ENCODE measurements around the gene AUTS2. TPM values are rescaled to one million over a fixed set of nuclear protein-coding genes. Genes with fewer than 3 reads are reported as not detected.

AUTS2 gene
- total and polyA plus RNA-seq, 4 donors = 4.9 to 24.4 (median 7.0) TPM

DNA sequence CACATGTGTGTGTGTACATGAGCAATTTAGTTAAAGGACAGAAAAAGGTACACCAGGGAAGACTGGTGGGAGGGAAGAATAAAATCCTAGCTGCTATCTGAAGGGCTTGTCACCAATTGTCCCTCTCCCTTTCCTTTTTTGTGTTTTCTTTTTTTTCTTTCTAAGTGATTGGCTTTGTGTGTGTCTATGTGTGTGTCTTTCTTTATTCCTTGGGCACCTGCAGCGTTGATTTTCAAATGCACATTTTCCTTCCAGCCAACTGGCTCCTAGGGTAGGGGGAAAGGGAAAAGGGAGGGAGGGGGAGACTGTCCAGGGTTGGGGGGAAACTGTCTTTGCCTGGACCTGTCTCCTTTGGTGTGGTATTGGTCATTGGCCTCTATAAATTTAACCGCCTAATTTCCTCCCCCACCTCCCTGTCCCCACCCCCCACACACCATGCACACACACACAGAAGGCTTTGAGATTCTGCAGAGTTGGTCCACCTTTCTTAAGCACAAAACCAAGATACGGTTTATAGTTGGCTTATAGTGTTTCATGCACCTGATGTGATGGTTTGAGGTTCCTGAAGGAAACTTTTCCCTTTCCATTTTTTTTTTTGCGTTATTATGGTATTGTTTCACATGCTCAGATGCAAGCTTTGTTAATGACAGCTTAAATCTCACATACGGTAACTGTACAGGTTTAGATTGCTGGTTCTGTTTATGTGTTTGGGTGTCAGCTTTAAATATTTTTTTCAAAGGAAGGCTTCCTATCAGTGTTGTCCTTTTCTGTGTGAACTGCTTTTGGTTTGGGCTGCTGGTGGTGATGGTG is 2.6 kb downstream of the AUTS2 start:
- Histone ChIP-seq H3K4me1 (ENCODE audit: control insufficient read depth in 4 of 4, insufficient read depth in 4 of 4, low read length in 3 of 4) (peaks cover 0 to 23% (median 9%) of the 10 kb centered on the region in 4 donors), H3K36me3 (ENCODE audit: control insufficient read depth in 4 of 4, insufficient read depth in 3 of 4, low read depth in 1 of 4, low read length in 3 of 4) (no peaks in the 10 kb centered on the region), H3K9me3 (ENCODE audit: control insufficient read depth in 4 of 4, low read length in 3 of 4) (no peaks in the 10 kb centered on the region), H3K27ac (ENCODE audit: low read depth in 1 of 2, low read length in 2 of 2) (no peak overlapping the region), H3K27me3 (ENCODE audit: control insufficient read depth in 4 of 4, insufficient read depth in 4 of 4, low read length in 3 of 4) (no peaks in the 10 kb centered on the region), H3K4me3 (ENCODE audit: low read depth in 1 of 3, low read length in 3 of 3) (no peak overlapping the region), H3K9ac (ENCODE audit: low read depth in 1 of 2, low read length in 2 of 2) (no peak overlapping the region)
- WGBS = 85% methylated on average over 5 of the region's 5 CpGs
- no peak for TF ChIP-seq HNF4A (conservative IDR thresholded peaks at IDR 0.05)
- no peak for TF ChIP-seq YY1 (IDR thresholded peaks at IDR 0.05)
- TF ChIP-seq, protein P1, sequence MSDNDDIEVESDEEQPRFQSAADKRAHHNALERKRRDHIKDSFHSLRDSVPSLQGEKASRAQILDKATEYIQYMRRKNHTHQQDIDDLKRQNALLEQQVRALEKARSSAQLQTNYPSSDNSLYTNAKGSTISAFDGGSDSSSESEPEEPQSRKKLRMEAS (IDR thresholded peaks at IDR 0.05) = no peak
- TF ChIP-seq JUND (IDR thresholded peaks at IDR 0.05) = no peak
- TF ChIP-seq EGR1 (IDR thresholded peaks at IDR 0.05; ENCODE audit: low read depth in 2 of 2) = no peak
- TF ChIP-seq, protein P2, sequence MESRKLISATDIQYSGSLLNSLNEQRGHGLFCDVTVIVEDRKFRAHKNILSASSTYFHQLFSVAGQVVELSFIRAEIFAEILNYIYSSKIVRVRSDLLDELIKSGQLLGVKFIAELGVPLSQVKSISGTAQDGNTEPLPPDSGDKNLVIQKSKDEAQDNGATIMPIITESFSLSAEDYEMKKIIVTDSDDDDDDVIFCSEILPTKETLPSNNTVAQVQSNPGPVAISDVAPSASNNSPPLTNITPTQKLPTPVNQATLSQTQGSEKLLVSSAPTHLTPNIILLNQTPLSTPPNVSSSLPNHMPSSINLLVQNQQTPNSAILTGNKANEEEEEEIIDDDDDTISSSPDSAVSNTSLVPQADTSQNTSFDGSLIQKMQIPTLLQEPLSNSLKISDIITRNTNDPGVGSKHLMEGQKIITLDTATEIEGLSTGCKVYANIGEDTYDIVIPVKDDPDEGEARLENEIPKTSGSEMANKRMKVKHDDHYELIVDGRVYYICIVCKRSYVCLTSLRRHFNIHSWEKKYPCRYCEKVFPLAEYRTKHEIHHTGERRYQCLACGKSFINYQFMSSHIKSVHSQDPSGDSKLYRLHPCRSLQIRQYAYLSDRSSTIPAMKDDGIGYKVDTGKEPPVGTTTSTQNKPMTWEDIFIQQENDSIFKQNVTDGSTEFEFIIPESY (IDR thresholded peaks at IDR 0.05) = no peak
- TF ChIP-seq RXRA (IDR thresholded peaks at IDR 0.05) = no peak
- TF ChIP-seq REST (IDR thresholded peaks at IDR 0.05) = no peak
- TF ChIP-seq FOXA1 (IDR thresholded peaks at IDR 0.05) = no peak
- no peak for TF ChIP-seq NR2F2 (IDR thresholded peaks at IDR 0.05)
- TF ChIP-seq SP1 (IDR thresholded peaks at IDR 0.05) = no peak
- TF ChIP-seq RAD21 (IDR thresholded peaks at IDR 0.05) = no peak
- no peak for TF ChIP-seq CTCF (IDR thresholded peaks at IDR 0.05; ENCODE audit: low read depth, low read length, missing input control)
- TF ChIP-seq, protein P3, sequence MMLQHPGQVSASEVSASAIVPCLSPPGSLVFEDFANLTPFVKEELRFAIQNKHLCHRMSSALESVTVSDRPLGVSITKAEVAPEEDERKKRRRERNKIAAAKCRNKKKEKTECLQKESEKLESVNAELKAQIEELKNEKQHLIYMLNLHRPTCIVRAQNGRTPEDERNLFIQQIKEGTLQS (IDR thresholded peaks at IDR 0.05) = no peak
- no peak for DNase-seq (ENCODE audit: low spot score)

GRCh38 chr7:69602522-69602921 is 4.2 kb downstream of the AUTS2 start:
- DNase-seq (ENCODE audit: low spot score) = no peak
- no peak overlapping the region for H3K27ac ChIP-seq (ENCODE audit: low read depth in 1 of 2, low read length in 2 of 2)
- H3K4me3 ChIP-seq (ENCODE audit: low read depth in 1 of 3, low read length in 3 of 3) = no peak overlapping the region
- H3K9ac ChIP-seq (ENCODE audit: low read depth in 1 of 2, low read length in 2 of 2) = no peak overlapping the region
- WGBS = 92% methylated on average over 2 of the region's 2 CpGs
- H3K4me1 ChIP-seq (ENCODE audit: control insufficient read depth in 4 of 4, insufficient read depth in 4 of 4, low read length in 3 of 4) = peaks cover 0 to 17% (median 7%) of the 10 kb centered on the region in 4 donors
- no peaks in the 10 kb centered on the region for H3K9me3 ChIP-seq (ENCODE audit: control insufficient read depth in 4 of 4, low read length in 3 of 4)
- H3K36me3 ChIP-seq (ENCODE audit: control insufficient read depth in 4 of 4, insufficient read depth in 3 of 4, low read depth in 1 of 4, low read length in 3 of 4) = no peaks in the 10 kb centered on the region
- TF ChIP-seq HNF4G (IDR thresholded peaks at IDR 0.05) = no peak
- no peak for TF ChIP-seq YY1 (IDR thresholded peaks at IDR 0.05)
- no peaks in the 10 kb centered on the region for H3K27me3 ChIP-seq (ENCODE audit: control insufficient read depth in 4 of 4, insufficient read depth in 4 of 4, low read length in 3 of 4)
